ENCODE data around the gene PRPF39.

DNA sequence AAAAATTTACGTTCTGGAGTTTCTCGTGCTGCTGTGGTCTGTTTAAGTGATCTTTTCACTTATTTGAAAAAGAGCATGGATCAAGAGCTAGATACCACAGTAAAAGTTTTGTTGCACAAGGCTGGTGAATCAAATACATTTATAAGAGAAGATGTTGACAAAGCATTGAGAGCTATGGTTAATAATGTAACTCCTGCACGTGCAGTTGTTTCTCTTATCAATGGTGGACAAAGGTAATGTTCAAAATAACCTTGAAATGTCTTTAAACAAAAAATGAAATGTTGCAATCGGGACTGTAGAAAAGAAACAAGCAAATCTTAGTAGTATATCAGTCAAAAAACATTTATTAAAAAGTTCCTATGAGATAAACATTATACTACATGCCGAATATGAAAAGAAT is 39.3 kb upstream of the PRPF39 start:
- TF ChIP-seq EZH2phosphoT487 (IDR thresholded peaks at IDR 0.05; ENCODE audit: low read length) = no peak
- TF ChIP-seq, protein P1, sequence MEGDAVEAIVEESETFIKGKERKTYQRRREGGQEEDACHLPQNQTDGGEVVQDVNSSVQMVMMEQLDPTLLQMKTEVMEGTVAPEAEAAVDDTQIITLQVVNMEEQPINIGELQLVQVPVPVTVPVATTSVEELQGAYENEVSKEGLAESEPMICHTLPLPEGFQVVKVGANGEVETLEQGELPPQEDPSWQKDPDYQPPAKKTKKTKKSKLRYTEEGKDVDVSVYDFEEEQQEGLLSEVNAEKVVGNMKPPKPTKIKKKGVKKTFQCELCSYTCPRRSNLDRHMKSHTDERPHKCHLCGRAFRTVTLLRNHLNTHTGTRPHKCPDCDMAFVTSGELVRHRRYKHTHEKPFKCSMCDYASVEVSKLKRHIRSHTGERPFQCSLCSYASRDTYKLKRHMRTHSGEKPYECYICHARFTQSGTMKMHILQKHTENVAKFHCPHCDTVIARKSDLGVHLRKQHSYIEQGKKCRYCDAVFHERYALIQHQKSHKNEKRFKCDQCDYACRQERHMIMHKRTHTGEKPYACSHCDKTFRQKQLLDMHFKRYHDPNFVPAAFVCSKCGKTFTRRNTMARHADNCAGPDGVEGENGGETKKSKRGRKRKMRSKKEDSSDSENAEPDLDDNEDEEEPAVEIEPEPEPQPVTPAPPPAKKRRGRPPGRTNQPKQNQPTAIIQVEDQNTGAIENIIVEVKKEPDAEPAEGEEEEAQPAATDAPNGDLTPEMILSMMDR (IDR thresholded peaks at IDR 0.05; ENCODE audit: low read length) = no peak
- no peak for TF ChIP-seq EZH2 (optimal IDR thresholded peaks at IDR 0.05; ENCODE audit: low read depth, low read length)
